NCI-H2196 (cell line): ENCODE data around the gene HNRNPA3.
A peak's percentile ranks its signal among the peaks of the same experiment; 100 is the strongest.
"Not testable (repeated sequence)": the region's sequence is repeated elsewhere in the genome, so short reads cannot be mapped to it uniquely, and the experiment has no call there.

Experiments
- DNase-seq: peaks from one replicate; lab custom pipeline; 2025; ENCODE audit not compliant: unreplicated experiment; lab: John Stamatoyannopoulos, UW

The HNRNPA3 gene

DNA sequence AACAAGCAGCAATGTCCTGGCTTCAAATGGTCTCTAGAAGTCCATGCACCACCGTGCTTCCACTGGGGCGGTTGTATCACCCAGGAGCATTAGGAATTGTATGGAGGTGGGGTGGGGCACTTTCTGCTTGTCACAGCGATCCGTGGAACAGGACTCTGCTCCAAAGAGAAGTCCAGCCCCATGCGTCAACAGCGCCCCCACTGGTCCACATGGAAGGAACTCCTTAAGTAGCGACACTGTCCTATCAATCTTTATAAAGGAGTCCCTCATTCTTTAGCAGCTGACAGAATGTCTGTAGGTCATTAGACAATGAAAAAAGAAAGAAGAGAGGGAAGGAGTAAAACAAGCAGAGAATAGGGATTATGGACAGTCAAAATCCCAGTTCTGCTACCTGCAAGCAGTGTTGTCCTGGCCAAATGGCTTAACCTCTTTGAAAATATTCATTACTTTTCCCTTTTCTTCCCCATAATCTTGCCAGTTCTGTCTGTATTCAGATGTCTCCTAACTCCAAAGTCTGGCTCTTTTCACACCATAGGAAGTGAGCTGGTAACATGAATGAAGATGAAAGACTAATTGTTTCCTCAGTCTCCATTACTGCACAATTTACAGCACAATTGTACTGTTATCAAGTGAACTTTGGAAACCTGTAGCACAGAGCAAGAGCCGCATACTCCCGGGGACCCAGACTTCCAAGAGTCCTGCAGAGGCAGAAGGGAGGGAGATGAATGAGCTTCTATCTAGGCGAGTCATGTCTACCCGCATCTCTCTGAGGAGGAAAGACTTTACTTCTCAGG is 42.0 kb downstream of the HNRNPA3 start:
- no peak for DNase-seq

GRCh38 chr2:177255227-177255601 is 42.6 kb downstream of the HNRNPA3 start:
- DNase-seq: no peak

GRCh38 chr2:177256026-177256425 is 43.4 kb downstream of the HNRNPA3 start:
- DNase-seq: no peak

GRCh38 chr2:177256695-177257094 is 44.1 kb downstream of the HNRNPA3 start:
- DNase-seq: no peak

DNA sequence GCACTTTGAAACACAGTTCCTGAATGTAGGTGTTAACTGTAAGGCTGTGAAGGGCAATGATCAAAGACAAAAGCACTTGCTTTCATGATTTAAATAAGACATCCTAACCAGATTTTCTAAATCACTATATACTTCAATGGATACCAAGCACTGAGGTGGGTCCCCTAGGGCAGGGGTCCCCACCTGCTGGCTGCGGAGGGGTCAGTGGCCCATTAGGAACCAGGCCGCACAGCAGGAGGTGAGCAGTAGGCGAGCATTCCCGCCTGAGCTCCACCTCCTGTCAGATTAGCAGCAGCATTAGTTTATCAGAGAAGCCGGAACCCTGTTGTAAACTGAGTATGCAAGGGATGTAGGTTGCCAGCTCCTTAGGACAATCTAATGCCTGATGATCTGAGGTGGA is 44.9 kb downstream of the HNRNPA3 start:
- no peak for DNase-seq

GRCh38 chr2:177258059-177258458 is 45.5 kb downstream of the HNRNPA3 start:
- no peak for DNase-seq

DNA sequence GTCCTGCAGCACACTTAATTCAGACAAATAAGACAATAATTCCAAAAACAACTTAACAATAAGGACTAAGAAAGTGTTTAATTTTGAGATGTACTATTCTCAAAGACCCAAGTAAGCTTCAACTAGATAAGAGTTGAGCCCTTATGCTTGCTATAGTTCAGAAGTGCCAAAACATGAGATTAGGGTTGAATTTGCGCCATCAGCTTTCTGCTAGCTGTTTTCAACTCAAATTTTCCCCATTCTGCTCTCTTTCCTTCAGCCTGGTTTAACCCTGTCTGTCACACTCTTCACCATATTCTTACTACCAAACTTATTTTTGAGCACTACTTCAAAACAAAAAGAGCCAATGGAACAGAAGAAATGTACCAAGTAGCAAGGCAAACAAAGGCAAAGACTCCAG is 47.8 kb downstream of the HNRNPA3 start:
- no peak for DNase-seq

GRCh38 chr2:177261116-177262060 is 48.8 kb downstream of the HNRNPA3 start:
- DNase-seq: no peak

DNA sequence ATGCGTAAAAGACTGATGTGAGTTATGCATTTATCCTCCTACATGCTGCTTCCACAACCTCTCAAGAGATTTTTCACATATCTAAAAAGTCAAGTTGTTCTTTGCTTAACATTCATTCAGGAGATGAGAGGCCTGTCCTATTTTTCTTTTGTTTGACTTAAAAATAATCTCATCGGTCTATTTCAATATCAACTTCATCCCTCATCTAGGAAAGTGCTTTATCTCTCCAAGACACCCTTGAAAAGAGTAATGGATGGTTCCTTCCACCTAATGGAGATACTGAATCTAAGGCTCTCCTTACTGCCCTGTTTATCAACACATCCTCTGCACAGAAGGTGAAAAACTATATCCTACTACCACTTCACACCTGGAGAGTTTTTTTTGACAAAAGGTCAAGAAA is 49.5 kb downstream of the HNRNPA3 start:
- no peak for DNase-seq

- no peak for DNase-seq
Observed at GRCh38 chr2:177262958-177263450, 50.4 kb downstream of the HNRNPA3 start.

GRCh38 chr2:177263451-177264208 is 51.0 kb downstream of the HNRNPA3 start:
- peak; percentile 97 for DNase-seq

- no peak for DNase-seq
Observed at GRCh38 chr2:177264209-177264692, 51.7 kb downstream of the HNRNPA3 start.

- peak; percentile 90 for DNase-seq
Observed at GRCh38 chr2:177264693-177265587, 52.3 kb downstream of the HNRNPA3 start, which contains the start of gene NFE2L2. Gene NFE2L2, minus strand, starts transcription at chr2:177264727. Its CDS starts 151 bp downstream, at chr2:177264576.

GRCh38 chr2:177265824-177266817 is 53.5 kb downstream of the HNRNPA3 start:
- DNase-seq: peak; percentile 28

DNA sequence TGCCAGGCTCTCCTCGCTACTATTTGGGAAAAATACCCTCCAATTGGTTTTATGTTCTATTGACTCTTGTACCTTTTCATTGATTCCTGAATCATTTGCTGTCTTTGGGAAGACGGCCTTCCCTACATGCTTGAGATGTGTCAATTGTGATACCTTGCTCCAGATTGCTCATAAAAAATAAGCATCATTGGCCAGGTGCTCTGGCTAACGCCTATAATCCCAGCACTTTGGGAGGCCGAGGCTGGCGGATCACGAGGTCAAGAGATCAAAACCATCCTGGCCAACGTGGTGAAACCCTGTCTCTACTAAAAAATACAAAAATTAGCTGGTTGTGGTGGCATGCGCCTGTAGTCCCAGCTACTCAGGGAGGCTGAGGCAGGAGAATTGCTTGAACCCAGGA is 54.4 kb downstream of the HNRNPA3 start:
- DNase-seq: not testable (repeated sequence)

DNA sequence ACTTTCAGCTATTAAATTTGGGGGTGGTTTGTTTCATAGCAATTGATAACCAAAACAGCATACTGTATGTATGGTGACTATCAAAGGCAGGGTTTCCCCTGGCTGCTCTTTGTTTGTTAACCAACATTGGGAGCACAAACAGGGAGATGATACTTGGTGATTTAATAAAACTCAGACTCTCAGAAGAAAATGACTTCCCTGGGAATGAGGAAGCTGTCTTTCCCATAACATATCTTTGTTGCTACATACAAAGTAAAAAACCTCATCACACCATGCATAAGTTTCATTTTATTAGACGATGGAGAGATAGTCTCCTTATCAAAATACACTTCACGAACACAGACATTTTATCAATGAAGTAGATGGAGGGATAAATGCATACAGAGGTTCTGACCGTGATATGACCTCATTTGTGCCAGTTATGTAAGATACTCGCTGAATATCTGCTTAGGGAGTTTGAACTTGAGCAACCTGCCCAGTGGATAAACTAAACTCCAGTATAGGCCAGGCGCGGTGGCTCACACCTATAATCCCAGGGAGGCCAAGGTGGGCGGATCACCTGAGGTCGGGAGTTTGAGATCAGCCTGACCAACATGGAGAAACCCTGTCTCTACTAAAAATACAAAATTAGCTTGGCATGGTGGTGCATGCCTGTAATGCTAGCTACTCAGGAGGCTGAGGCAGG is 55.7 kb downstream of the HNRNPA3 start:
- DNase-seq: no peak

DNA sequence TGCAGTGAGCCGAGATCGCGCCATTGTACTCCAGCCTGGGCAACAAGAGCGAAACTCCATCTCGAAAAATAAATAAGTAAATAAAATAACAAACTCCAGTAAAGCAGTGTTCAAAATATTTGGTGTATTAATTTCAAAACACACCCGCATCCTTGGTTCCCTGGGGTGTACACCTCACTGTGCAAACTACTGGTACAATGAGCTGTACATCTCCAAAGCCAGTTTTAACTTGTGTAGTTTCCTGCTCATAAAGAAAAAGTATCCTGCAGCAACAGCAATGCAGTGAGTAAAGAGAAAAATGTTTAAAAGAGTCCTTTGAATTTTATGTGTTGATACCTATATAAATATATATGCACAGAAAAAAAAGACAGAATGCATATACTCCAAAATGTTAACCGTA is 56.3 kb downstream of the HNRNPA3 start:
- no peak for DNase-seq

GRCh38 chr2:177270531-177270930 is 57.9 kb downstream of the HNRNPA3 start:
- DNase-seq: no peak
